HCT116 (cell line): ENCODE data around the gene ENOX1.

Source experiments
- CEBPB ChIP-seq: IDR thresholded peaks from 2 replicates; pipeline ENCODE4 v1.6.1; 2012; ENCODE audit warnings: low read depth
- ELF1 ChIP-seq: IDR thresholded peaks from 2 replicates; pipeline ENCODE4 v1.6.1; 2012; ENCODE audit warnings: low read depth, borderline replicate concordance
- EZH2 ChIP-seq: fragments of 200-600 bp; sonication (generic); IDR thresholded peaks from 2 replicates; pipeline ENCODE4 v1.6.1; 2017; ENCODE audit warnings: antibody characterized with exemption, mixed run types
- POLR2A ChIP-seq: IDR thresholded peaks from 2 replicates; pipeline ENCODE4 v1.7.0; 2011; ENCODE audit warnings: borderline replicate concordance; ENCODE audit not compliant: insufficient read depth, insufficient read length; ENCODE audit errors: extremely low read depth
- POLR2AphosphoS5 ChIP-seq: IDR thresholded peaks from 2 replicates; pipeline ENCODE4 v1.6.1; 2011; ENCODE audit warnings: mild to moderate bottlenecking, low read depth, low read length, moderate library complexity
- SP1 ChIP-seq: IDR thresholded peaks from 2 replicates; pipeline ENCODE4 v1.6.1; 2012; ENCODE audit warnings: low read depth
- YY1 ChIP-seq: IDR thresholded peaks from 2 replicates; pipeline ENCODE4 v1.6.1; 2011; ENCODE audit warnings: low read length, low read depth, moderate library complexity, mild to moderate bottlenecking; ENCODE audit not compliant: insufficient replicate concordance; ENCODE audit errors: extremely low read depth
- ZFX ChIP-seq: fragments of 450-650 bp; IDR thresholded peaks from 2 replicates; pipeline ENCODE4 v1.6.1; 2017
- TF ChIP-seq, protein P1 (sequence below), 3 experiments: fragments of 200-600 bp in 1 of 3; sonication (generic) in 1 of 3; IDR thresholded peaks in 2 of 3; conservative IDR thresholded peaks in 1 of 3; 2 replicates each; pipeline ENCODE4 v1.5.1; 2012 to 2017; ENCODE audit warnings: low read depth in 2 of 3, low read length in 2 of 3, antibody characterized with exemption in 1 of 3, borderline replicate concordance in 1 of 3, control low read depth in 1 of 3, mild to moderate bottlenecking in 1 of 3, mixed read lengths in 1 of 3, mixed run types in 1 of 3, moderate library complexity in 1 of 3; ENCODE audit not compliant: insufficient read depth in 1 of 3
- TF ChIP-seq, protein P2 (sequence below): IDR thresholded peaks from 2 replicates; pipeline ENCODE4 v1.6.1; 2012
- TF ChIP-seq, protein P3 (sequence below): IDR thresholded peaks from 2 replicates; pipeline ENCODE4 v1.6.1; 2012; ENCODE audit warnings: low read depth
- TF ChIP-seq, protein P4 (sequence below): IDR thresholded peaks from 2 replicates; pipeline ENCODE4 v1.6.1; 2011; ENCODE audit warnings: mild to moderate bottlenecking, low read length, moderate library complexity; ENCODE audit not compliant: insufficient replicate concordance; ENCODE audit errors: extremely low read depth

GRCh38 chr13:43360892-43361610 is 425.7 kb downstream of the ENOX1 start:
- TF ChIP-seq ELF1: no peak
- no peak for TF ChIP-seq SP1
- TF ChIP-seq, protein P1, sequence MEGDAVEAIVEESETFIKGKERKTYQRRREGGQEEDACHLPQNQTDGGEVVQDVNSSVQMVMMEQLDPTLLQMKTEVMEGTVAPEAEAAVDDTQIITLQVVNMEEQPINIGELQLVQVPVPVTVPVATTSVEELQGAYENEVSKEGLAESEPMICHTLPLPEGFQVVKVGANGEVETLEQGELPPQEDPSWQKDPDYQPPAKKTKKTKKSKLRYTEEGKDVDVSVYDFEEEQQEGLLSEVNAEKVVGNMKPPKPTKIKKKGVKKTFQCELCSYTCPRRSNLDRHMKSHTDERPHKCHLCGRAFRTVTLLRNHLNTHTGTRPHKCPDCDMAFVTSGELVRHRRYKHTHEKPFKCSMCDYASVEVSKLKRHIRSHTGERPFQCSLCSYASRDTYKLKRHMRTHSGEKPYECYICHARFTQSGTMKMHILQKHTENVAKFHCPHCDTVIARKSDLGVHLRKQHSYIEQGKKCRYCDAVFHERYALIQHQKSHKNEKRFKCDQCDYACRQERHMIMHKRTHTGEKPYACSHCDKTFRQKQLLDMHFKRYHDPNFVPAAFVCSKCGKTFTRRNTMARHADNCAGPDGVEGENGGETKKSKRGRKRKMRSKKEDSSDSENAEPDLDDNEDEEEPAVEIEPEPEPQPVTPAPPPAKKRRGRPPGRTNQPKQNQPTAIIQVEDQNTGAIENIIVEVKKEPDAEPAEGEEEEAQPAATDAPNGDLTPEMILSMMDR (IDR thresholded peaks at IDR 0.05 in 2 of 3, conservative IDR thresholded peaks at IDR 0.05 in 1 of 3; ENCODE audit: borderline replicate concordance in 1 of 3, insufficient read depth in 1 of 3, low read depth in 2 of 3, low read length in 2 of 3): no peak
- no peak for TF ChIP-seq POLR2A
- TF ChIP-seq, protein P2, sequence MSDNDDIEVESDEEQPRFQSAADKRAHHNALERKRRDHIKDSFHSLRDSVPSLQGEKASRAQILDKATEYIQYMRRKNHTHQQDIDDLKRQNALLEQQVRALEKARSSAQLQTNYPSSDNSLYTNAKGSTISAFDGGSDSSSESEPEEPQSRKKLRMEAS: no peak
- TF ChIP-seq, protein P3, sequence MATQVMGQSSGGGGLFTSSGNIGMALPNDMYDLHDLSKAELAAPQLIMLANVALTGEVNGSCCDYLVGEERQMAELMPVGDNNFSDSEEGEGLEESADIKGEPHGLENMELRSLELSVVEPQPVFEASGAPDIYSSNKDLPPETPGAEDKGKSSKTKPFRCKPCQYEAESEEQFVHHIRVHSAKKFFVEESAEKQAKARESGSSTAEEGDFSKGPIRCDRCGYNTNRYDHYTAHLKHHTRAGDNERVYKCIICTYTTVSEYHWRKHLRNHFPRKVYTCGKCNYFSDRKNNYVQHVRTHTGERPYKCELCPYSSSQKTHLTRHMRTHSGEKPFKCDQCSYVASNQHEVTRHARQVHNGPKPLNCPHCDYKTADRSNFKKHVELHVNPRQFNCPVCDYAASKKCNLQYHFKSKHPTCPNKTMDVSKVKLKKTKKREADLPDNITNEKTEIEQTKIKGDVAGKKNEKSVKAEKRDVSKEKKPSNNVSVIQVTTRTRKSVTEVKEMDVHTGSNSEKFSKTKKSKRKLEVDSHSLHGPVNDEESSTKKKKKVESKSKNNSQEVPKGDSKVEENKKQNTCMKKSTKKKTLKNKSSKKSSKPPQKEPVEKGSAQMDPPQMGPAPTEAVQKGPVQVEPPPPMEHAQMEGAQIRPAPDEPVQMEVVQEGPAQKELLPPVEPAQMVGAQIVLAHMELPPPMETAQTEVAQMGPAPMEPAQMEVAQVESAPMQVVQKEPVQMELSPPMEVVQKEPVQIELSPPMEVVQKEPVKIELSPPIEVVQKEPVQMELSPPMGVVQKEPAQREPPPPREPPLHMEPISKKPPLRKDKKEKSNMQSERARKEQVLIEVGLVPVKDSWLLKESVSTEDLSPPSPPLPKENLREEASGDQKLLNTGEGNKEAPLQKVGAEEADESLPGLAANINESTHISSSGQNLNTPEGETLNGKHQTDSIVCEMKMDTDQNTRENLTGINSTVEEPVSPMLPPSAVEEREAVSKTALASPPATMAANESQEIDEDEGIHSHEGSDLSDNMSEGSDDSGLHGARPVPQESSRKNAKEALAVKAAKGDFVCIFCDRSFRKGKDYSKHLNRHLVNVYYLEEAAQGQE: no peak
- TF ChIP-seq POLR2AphosphoS5: no peak
- TF ChIP-seq ZFX: no peak
- no peak for TF ChIP-seq CEBPB
- no peak for TF ChIP-seq EZH2
- TF ChIP-seq, protein P4, sequence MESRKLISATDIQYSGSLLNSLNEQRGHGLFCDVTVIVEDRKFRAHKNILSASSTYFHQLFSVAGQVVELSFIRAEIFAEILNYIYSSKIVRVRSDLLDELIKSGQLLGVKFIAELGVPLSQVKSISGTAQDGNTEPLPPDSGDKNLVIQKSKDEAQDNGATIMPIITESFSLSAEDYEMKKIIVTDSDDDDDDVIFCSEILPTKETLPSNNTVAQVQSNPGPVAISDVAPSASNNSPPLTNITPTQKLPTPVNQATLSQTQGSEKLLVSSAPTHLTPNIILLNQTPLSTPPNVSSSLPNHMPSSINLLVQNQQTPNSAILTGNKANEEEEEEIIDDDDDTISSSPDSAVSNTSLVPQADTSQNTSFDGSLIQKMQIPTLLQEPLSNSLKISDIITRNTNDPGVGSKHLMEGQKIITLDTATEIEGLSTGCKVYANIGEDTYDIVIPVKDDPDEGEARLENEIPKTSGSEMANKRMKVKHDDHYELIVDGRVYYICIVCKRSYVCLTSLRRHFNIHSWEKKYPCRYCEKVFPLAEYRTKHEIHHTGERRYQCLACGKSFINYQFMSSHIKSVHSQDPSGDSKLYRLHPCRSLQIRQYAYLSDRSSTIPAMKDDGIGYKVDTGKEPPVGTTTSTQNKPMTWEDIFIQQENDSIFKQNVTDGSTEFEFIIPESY: no peak
- no peak for TF ChIP-seq YY1
